Measurements from ENCODE around the gene GAS2L2.

Gene GAS2L2

DNA sequence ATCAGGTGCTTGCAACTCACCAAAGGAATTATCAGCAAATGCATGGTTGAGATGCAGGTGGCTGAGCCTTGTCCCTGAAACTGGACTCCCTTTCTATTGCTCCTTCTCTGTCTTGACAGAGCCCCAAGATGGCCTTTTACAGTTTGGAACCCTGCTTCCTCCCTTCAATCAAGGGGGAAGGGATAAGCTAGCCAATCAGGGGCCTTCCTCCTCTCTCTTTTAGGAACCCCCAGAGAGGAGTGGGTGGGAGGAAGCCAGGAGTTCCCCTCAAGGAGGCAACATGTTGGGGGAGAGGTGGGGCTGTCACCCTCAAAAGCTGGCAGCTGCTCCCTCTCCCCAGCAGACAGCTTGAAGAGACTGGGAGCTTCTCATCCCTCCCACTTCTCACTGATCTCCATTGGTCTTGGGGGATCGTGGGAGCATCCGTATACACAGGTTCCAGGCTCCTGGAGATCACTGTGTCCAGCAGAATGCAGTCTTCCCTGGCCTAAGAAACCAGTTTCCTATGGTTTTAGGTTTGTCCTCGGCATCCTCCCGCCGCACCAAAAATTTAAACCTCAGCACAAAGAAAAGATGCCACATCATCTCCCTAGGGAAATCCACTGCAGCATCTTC is 14.4 kb downstream of the GAS2L2 start:
- Histone ChIP-seq H3K36me3 (ENCODE audit: control insufficient read depth in 1 of 2, insufficient read depth in 2 of 2, low read length in 2 of 2) (no peaks in the 10 kb centered on the region), H3K9ac (ENCODE audit: low read depth in 1 of 2, low read length in 2 of 2) (no peak overlapping the region), H3K9me3 (ENCODE audit: control insufficient read depth in 1 of 2, low read length in 2 of 2) (no peaks in the 10 kb centered on the region), H3K4me3 (ENCODE audit: low read depth in 1 of 2, low read length in 2 of 2) (no peak overlapping the region), H3K4me1 (ENCODE audit: control insufficient read depth in 1 of 2, insufficient read depth in 2 of 2, low read length in 2 of 2) (peaks cover 0 to 3% of the 10 kb centered on the region in 2 donors), H3K27ac (ENCODE audit: low read depth, low read length) (no peak overlapping the region), H3K27me3 (ENCODE audit: control insufficient read depth in 1 of 2, insufficient read depth in 2 of 2, low read length in 2 of 2) (peaks cover 14 to 39% of the 10 kb centered on the region in 2 donors)

DNA sequence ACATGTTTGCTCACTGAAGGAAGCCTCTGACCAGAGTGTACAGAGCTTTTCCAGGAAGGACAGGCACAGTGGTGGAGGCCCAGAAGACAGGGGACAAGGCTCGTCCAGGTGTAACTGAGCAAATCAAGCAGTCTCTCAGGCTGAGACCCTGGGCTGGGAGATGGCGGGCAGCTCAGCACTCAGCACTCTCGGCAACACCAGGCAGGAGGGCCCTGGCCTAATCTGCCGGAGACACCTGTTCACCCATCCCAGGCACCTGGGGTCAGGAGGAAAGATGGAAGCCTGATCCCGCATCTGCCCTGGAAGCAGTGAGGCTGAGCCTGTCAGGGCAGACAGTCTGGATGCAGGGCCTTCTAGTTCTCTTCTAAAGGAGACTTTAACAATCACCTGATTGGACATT is 16.8 kb downstream of the GAS2L2 start:
- Histone ChIP-seq H3K27me3 (ENCODE audit: control insufficient read depth in 1 of 2, insufficient read depth in 2 of 2, low read length in 2 of 2) (peaks cover 8 to 16% of the 10 kb centered on the region in 2 donors), H3K36me3 (ENCODE audit: control insufficient read depth in 1 of 2, insufficient read depth in 2 of 2, low read length in 2 of 2) (no peaks in the 10 kb centered on the region), H3K9me3 (ENCODE audit: control insufficient read depth in 1 of 2, low read length in 2 of 2) (no peaks in the 10 kb centered on the region), H3K4me1 (ENCODE audit: control insufficient read depth in 1 of 2, insufficient read depth in 2 of 2, low read length in 2 of 2) (peaks cover 2 to 10% of the 10 kb centered on the region in 2 donors), H3K9ac (ENCODE audit: low read depth in 1 of 2, low read length in 2 of 2) (no peak overlapping the region), H3K27ac (ENCODE audit: low read depth, low read length) (no peak overlapping the region), H3K4me3 (ENCODE audit: low read depth in 1 of 2, low read length in 2 of 2) (no peak overlapping the region)

DNA sequence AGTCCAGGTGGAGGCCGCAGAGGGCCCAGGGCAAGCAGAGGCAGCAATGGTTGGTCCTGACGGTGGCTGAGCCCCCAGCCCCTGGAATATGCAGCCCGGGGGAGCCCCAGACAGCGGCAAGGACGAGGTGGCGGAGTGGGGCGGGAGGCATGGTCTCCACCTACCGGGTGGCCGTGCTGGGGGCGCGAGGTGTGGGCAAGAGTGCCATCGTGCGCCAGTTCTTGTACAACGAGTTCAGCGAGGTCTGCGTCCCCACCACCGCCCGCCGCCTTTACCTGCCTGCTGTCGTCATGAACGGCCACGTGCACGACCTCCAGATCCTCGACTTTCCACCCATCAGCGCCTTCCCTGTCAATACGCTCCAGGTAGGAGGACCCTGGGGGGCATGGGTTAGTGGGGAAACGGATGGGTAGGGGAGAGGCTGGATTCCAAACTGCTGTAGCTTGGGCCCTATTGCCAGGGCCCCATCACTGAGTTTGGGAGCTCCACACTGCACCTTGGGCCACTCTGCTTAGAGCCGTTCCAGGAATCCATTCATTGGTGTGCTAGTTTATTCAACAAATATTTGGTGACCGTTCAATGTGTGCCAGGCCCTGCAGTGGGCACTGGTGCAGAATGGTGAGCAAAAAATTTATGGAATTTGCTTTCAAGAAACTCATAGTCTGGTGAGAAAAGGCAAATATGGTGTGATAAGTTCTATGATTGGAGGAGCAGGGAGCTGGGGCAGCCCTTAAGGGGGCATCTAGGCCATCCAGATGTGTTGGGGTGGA is 17.8 kb downstream of the GAS2L2 start:
- peaks cover 8 to 11% of the 10 kb centered on the region in 2 donors for H3K4me1 ChIP-seq (ENCODE audit: control insufficient read depth in 1 of 2, insufficient read depth in 2 of 2, low read length in 2 of 2)
- H3K36me3 ChIP-seq (ENCODE audit: control insufficient read depth in 1 of 2, insufficient read depth in 2 of 2, low read length in 2 of 2), result no peaks in the 10 kb centered on the region
- no peaks in the 10 kb centered on the region for H3K9me3 ChIP-seq (ENCODE audit: control insufficient read depth in 1 of 2, low read length in 2 of 2)
- H3K27ac ChIP-seq (ENCODE audit: low read depth, low read length), result no peak overlapping the region
- peaks cover 0 to 7% of the 10 kb centered on the region in 2 donors for H3K27me3 ChIP-seq (ENCODE audit: control insufficient read depth in 1 of 2, insufficient read depth in 2 of 2, low read length in 2 of 2)
- H3K9ac ChIP-seq (ENCODE audit: low read depth in 1 of 2, low read length in 2 of 2), result no peak overlapping the region
- no peak overlapping the region for H3K4me3 ChIP-seq (ENCODE audit: low read depth in 1 of 2, low read length in 2 of 2)

GRCh38 chr17:35734396-35734795 is 18.6 kb downstream of the GAS2L2 start:
- H3K4me3 ChIP-seq (ENCODE audit: low read depth in 1 of 2, low read length in 2 of 2), result no peak overlapping the region
- H3K27ac ChIP-seq (ENCODE audit: low read depth, low read length), result no peak overlapping the region
- H3K4me1 ChIP-seq (ENCODE audit: control insufficient read depth in 1 of 2, insufficient read depth in 2 of 2, low read length in 2 of 2), result peaks cover 8 to 11% of the 10 kb centered on the region in 2 donors
- no peaks in the 10 kb centered on the region for H3K27me3 ChIP-seq (ENCODE audit: control insufficient read depth in 1 of 2, insufficient read depth in 2 of 2, low read length in 2 of 2)
- no peaks in the 10 kb centered on the region for H3K36me3 ChIP-seq (ENCODE audit: control insufficient read depth in 1 of 2, insufficient read depth in 2 of 2, low read length in 2 of 2)
- no peaks in the 10 kb centered on the region for H3K9me3 ChIP-seq (ENCODE audit: control insufficient read depth in 1 of 2, low read length in 2 of 2)
- H3K9ac ChIP-seq (ENCODE audit: low read depth in 1 of 2, low read length in 2 of 2), result no peak overlapping the region

DNA sequence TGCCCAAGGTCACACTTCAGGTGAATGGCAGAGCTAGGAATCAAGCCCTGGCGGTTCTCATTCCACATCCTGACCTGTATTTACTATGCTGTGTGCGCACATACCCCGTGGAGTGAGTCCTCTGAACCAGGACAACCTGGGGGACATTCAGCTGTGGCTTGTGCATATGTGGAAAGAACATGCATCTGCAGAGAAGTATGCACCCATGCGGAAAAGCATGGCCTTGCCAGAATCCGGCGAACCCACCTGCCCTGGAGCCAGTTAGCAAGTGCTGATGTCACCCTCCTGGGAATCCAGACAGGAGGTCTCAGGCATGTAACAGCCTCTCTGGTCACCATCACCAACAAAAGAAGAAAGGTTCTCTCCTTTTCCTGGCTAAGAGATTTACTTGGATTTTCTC is 19.7 kb downstream of the GAS2L2 start:
- Histone ChIP-seq H3K4me3 (ENCODE audit: low read depth in 1 of 2, low read length in 2 of 2) (no peak overlapping the region), H3K9me3 (ENCODE audit: control insufficient read depth in 1 of 2, low read length in 2 of 2) (no peaks in the 10 kb centered on the region), H3K36me3 (ENCODE audit: control insufficient read depth in 1 of 2, insufficient read depth in 2 of 2, low read length in 2 of 2) (no peaks in the 10 kb centered on the region), H3K27ac (ENCODE audit: low read depth, low read length) (no peak overlapping the region), H3K4me1 (ENCODE audit: control insufficient read depth in 1 of 2, insufficient read depth in 2 of 2, low read length in 2 of 2) (peaks cover 8 to 11% of the 10 kb centered on the region in 2 donors), H3K9ac (ENCODE audit: low read depth in 1 of 2, low read length in 2 of 2) (no peak overlapping the region), H3K27me3 (ENCODE audit: control insufficient read depth in 1 of 2, insufficient read depth in 2 of 2, low read length in 2 of 2) (no peaks in the 10 kb centered on the region)

GRCh38 chr17:35732806-35733136 is 20.3 kb downstream of the GAS2L2 start:
- H3K4me3 ChIP-seq (ENCODE audit: low read depth in 1 of 2, low read length in 2 of 2), result no peak overlapping the region
- no peaks in the 10 kb centered on the region for H3K27me3 ChIP-seq (ENCODE audit: control insufficient read depth in 1 of 2, insufficient read depth in 2 of 2, low read length in 2 of 2)
- H3K27ac ChIP-seq (ENCODE audit: low read depth, low read length), result no peak overlapping the region
- no peaks in the 10 kb centered on the region for H3K36me3 ChIP-seq (ENCODE audit: control insufficient read depth in 1 of 2, insufficient read depth in 2 of 2, low read length in 2 of 2)
- no peaks in the 10 kb centered on the region for H3K9me3 ChIP-seq (ENCODE audit: control insufficient read depth in 1 of 2, low read length in 2 of 2)
- peaks cover 8 to 11% of the 10 kb centered on the region in 2 donors for H3K4me1 ChIP-seq (ENCODE audit: control insufficient read depth in 1 of 2, insufficient read depth in 2 of 2, low read length in 2 of 2)
- no peak overlapping the region for H3K9ac ChIP-seq (ENCODE audit: low read depth in 1 of 2, low read length in 2 of 2)

GRCh38 chr17:35731917-35732805 is 20.9 kb downstream of the GAS2L2 start:
- no peak overlapping the region for H3K9ac ChIP-seq (ENCODE audit: low read depth in 1 of 2, low read length in 2 of 2)
- H3K9me3 ChIP-seq (ENCODE audit: control insufficient read depth in 1 of 2, low read length in 2 of 2), result no peaks in the 10 kb centered on the region
- no peaks in the 10 kb centered on the region for H3K36me3 ChIP-seq (ENCODE audit: control insufficient read depth in 1 of 2, insufficient read depth in 2 of 2, low read length in 2 of 2)
- H3K4me1 ChIP-seq (ENCODE audit: control insufficient read depth in 1 of 2, insufficient read depth in 2 of 2, low read length in 2 of 2), result peaks cover 11% of the 10 kb centered on the region in 2 donors
- H3K27me3 ChIP-seq (ENCODE audit: control insufficient read depth in 1 of 2, insufficient read depth in 2 of 2, low read length in 2 of 2), result no peaks in the 10 kb centered on the region
- peak overlapping the region; percentile 58 to 61 for H3K4me3 ChIP-seq (ENCODE audit: low read depth in 1 of 2, low read length in 2 of 2)
- no peak overlapping the region for H3K27ac ChIP-seq (ENCODE audit: low read depth, low read length)

GRCh38 chr17:35731239-35731916 is 21.7 kb downstream of the GAS2L2 start, which contains the start of gene RASL10B:
Gene RASL10B (plus strand): TSS chr17:35731639. CDS start chr17:35735185, 3,546 bp downstream.
- Histone ChIP-seq H3K36me3 (ENCODE audit: control insufficient read depth in 1 of 2, insufficient read depth in 2 of 2, low read length in 2 of 2) (peaks cover 0 to 2% of the 10 kb centered on the region in 2 donors), H3K9me3 (ENCODE audit: control insufficient read depth in 1 of 2, low read length in 2 of 2) (no peaks in the 10 kb centered on the region), H3K4me3 (ENCODE audit: low read depth in 1 of 2, low read length in 2 of 2) (peak within 1 kb of the TSS; percentile 61 to 65), H3K27me3 (ENCODE audit: control insufficient read depth in 1 of 2, insufficient read depth in 2 of 2, low read length in 2 of 2) (no peaks in the 10 kb centered on the region), H3K27ac (ENCODE audit: low read depth, low read length) (no peak within 1 kb of the TSS), H3K4me1 (ENCODE audit: control insufficient read depth in 1 of 2, insufficient read depth in 2 of 2, low read length in 2 of 2) (peaks cover 17 to 18% of the 10 kb centered on the region in 2 donors), H3K9ac (ENCODE audit: low read depth in 1 of 2, low read length in 2 of 2) (peak within 1 kb of the TSS in 1 of 2 donors; percentile 8)

DNA sequence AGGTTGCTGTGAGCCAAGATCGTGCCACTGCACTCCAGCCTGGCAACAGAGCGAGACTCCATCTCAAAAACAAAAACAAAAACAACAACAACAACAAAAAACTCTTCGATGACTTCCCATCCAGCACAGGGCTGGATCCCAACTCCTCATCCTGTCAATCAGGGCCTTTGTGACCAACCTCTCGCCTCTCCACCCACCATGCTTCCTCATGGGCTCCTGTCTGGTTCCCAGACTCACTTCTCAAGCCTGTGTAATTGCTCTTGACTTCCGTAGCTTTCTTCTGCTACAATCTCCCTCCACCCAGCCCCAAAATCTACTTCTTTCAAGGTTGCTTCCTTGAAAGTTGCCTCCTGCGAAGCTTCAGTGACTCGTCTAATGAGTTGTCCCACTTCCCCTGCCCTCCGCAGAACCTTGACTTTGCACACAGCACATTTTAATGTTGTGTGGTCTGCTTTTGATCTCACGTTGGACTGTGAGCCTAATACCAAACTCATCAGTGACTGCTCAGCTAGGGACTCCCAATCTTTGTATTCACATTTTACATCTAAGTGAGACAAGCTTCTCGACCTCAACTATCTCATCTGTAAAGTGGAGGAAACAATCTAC is 22.5 kb downstream of the GAS2L2 start:
- Histone ChIP-seq H3K27me3 (ENCODE audit: control insufficient read depth in 1 of 2, insufficient read depth in 2 of 2, low read length in 2 of 2) (no peaks in the 10 kb centered on the region), H3K9me3 (ENCODE audit: control insufficient read depth in 1 of 2, low read length in 2 of 2) (no peaks in the 10 kb centered on the region), H3K4me1 (ENCODE audit: control insufficient read depth in 1 of 2, insufficient read depth in 2 of 2, low read length in 2 of 2) (peaks cover 17 to 18% of the 10 kb centered on the region in 2 donors), H3K4me3 (ENCODE audit: low read depth in 1 of 2, low read length in 2 of 2) (no peak overlapping the region), H3K27ac (ENCODE audit: low read depth, low read length) (no peak overlapping the region), H3K36me3 (ENCODE audit: control insufficient read depth in 1 of 2, insufficient read depth in 2 of 2, low read length in 2 of 2) (peaks cover 2 to 5% of the 10 kb centered on the region in 2 donors), H3K9ac (ENCODE audit: low read depth in 1 of 2, low read length in 2 of 2) (no peak overlapping the region)

Data from duodenal mucosa (tissue), 2 donors.